HG02588 (cell line): ENCODE measurements around the gene OASL.
A peak's percentile ranks its signal among the peaks of the same experiment; 100 is the strongest.
"Not testable (repeated sequence)": the region's sequence is repeated elsewhere in the genome, so short reads cannot be mapped to it uniquely, and the experiment has no call there.

Experiments used
- ATAC-seq: cut with Tn5 transposase; IDR thresholded peaks from one replicate; pipeline ENCODE4 v1.9.1; 2021; ENCODE audit warnings: mild to moderate bottlenecking, moderate library complexity; ENCODE audit not compliant: unreplicated experiment

Gene OASL

GRCh38 chr12:121038861-121039668 is at the start of gene OASL:
Gene OASL (minus strand): TSS chr12:121039246. CDS start chr12:121038971, 275 bp downstream.
- peak; percentile 75 for ATAC-seq

GRCh38 chr12:121088195-121088585 is 49.1 kb upstream of the OASL start:
- ATAC-seq: no peak

- ATAC-seq: no peak
These were observed 48.6 kb upstream of the OASL start for GRCh38 chr12:121087467-121088194.

- ATAC-seq: no peak
These were observed 47.8 kb upstream of the OASL start for GRCh38 chr12:121086781-121087295.

- no peak for ATAC-seq
These were observed 46.7 kb upstream of the OASL start for GRCh38 chr12:121085506-121086353.

GRCh38 chr12:121085069-121085468 is 46.0 kb upstream of the OASL start:
- ATAC-seq: no peak

GRCh38 chr12:121084229-121084628 is 45.2 kb upstream of the OASL start:
- ATAC-seq: no peak

GRCh38 chr12:121080909-121081308 is 41.9 kb upstream of the OASL start:
- no peak for ATAC-seq

- ATAC-seq: no peak
These were observed 40.8 kb upstream of the OASL start for GRCh38 chr12:121079736-121080272.

- not testable (repeated sequence) for ATAC-seq
These were observed 38.4 kb upstream of the OASL start for GRCh38 chr12:121077440-121077839.

- ATAC-seq: not testable (repeated sequence)
These were observed 36.9 kb upstream of the OASL start for GRCh38 chr12:121075911-121076310.

- no peak for ATAC-seq
These were observed 33.1 kb upstream of the OASL start for GRCh38 chr12:121072147-121072546.

- no peak for ATAC-seq
These were observed 30.2 kb upstream of the OASL start for GRCh38 chr12:121069206-121069605.

- no peak for ATAC-seq
These were observed 26.3 kb upstream of the OASL start for GRCh38 chr12:121065345-121065744.

GRCh38 chr12:121064586-121064985 is 25.5 kb upstream of the OASL start:
- not testable (repeated sequence) for ATAC-seq

- no peak for ATAC-seq
These were observed 25.1 kb upstream of the OASL start for GRCh38 chr12:121064116-121064515.

- ATAC-seq: no peak
These were observed 23.5 kb upstream of the OASL start for GRCh38 chr12:121062391-121063045.

- no peak for ATAC-seq
These were observed 22.8 kb upstream of the OASL start for GRCh38 chr12:121061831-121062230.

GRCh38 chr12:121060149-121061001 is 21.3 kb upstream of the OASL start:
- ATAC-seq: peak; percentile 58
